Neutrophil (primary cell): Measurements from ENCODE around the gene ELOB.

ENCODE experiments used
- H3K27ac ChIP-seq: fragments of 200-600 bp; sonication (generic); 2 replicates; pipeline ENCODE4 v1.5.1; 2016; ENCODE audit warnings: mild to moderate bottlenecking, moderate library complexity
- H3K27me3 ChIP-seq: fragments of 200-600 bp; sonication (generic); 2 replicates; pipeline ENCODE4 v1.6.0; 2016; ENCODE audit warnings: mild to moderate bottlenecking
- H3K36me3 ChIP-seq: fragments of 200-600 bp; sonication (generic); 2 replicates; pipeline ENCODE4 v1.5.1; 2017
- H3K4me1 ChIP-seq, 2 experiments: fragments of 200-600 bp in 1 of 2; sonication (generic) in 1 of 2; 1 replicate in 1 of 2; 2 replicates in 1 of 2; pipeline versions ENCODE4 v1.5.1 to v1.6.1; 2013 to 2016; ENCODE audit warnings: low read depth in 1 of 2, low read length in 1 of 2, mild to moderate bottlenecking in 1 of 2, moderate library complexity in 1 of 2; ENCODE audit not compliant: control insufficient read depth in 1 of 2, insufficient read depth in 1 of 2
- H3K4me3 ChIP-seq, 2 experiments: fragments of 200-600 bp in 1 of 2; sonication (generic) in 1 of 2; 1 replicate in 1 of 2; 2 replicates in 1 of 2; pipeline ENCODE4 v1.5.1; 2013 to 2016; ENCODE audit warnings: low read depth in 1 of 2, low read length in 1 of 2, mild to moderate bottlenecking in 1 of 2, moderate library complexity in 1 of 2
- H3K9me3 ChIP-seq: fragments of 200-600 bp; sonication (generic); 2 replicates; pipeline ENCODE4 v1.5.1; 2016
- CTCF ChIP-seq: fragments of 200-600 bp; sonication (generic); IDR thresholded peaks from 2 replicates; pipeline ENCODE4 v1.5.1; 2016; ENCODE audit warnings: antibody characterized with exemption

Gene ELOB

GRCh38 chr16:2806286-2806685, 29.2 kb upstream of the ELOB start:
- Histone ChIP-seq H3K27me3 (peaks cover 40% of the 10 kb centered on the region), H3K9me3 (no peaks in the 10 kb centered on the region), H3K27ac (no peak overlapping the region), H3K4me3 (no peak overlapping the region), H3K36me3 (no peaks in the 10 kb centered on the region), H3K4me1 (no peaks in the 10 kb centered on the region)
- TF ChIP-seq CTCF: no peak

GRCh38 chr16:2804728-2805127, 27.6 kb upstream of the ELOB start:
- H3K9me3 ChIP-seq: no peaks in the 10 kb centered on the region
- no peaks in the 10 kb centered on the region for H3K36me3 ChIP-seq
- H3K27ac ChIP-seq: no peak overlapping the region
- no peak overlapping the region for H3K4me3 ChIP-seq
- H3K4me1 ChIP-seq: no peaks in the 10 kb centered on the region
- TF ChIP-seq CTCF: no peak
- peaks cover 28% of the 10 kb centered on the region for H3K27me3 ChIP-seq

GRCh38 chr16:2803545-2804195, 26.6 kb upstream of the ELOB start:
- H3K36me3 ChIP-seq: no peaks in the 10 kb centered on the region
- H3K9me3 ChIP-seq: no peaks in the 10 kb centered on the region
- H3K4me3 ChIP-seq: no peak overlapping the region
- TF ChIP-seq CTCF: no peak
- H3K27me3 ChIP-seq: peaks cover 29% of the 10 kb centered on the region
- H3K4me1 ChIP-seq: no peaks in the 10 kb centered on the region
- H3K27ac ChIP-seq: no peak overlapping the region

- Histone ChIP-seq H3K4me1 (peaks cover 5 to 8% of the 10 kb centered on the region in 2 experiments), H3K36me3 (no peaks in the 10 kb centered on the region), H3K27ac (no peak overlapping the region), H3K4me3 (no peak overlapping the region), H3K9me3 (no peaks in the 10 kb centered on the region), H3K27me3 (peaks cover 16% of the 10 kb centered on the region)
- TF ChIP-seq CTCF: no peak
These were observed 22.8 kb upstream of the ELOB start for GRCh38 chr16:2799859-2800226.

- Histone ChIP-seq H3K27me3 (peaks cover 14% of the 10 kb centered on the region), H3K9me3 (no peaks in the 10 kb centered on the region), H3K27ac (no peak overlapping the region), H3K4me3 (no peak overlapping the region), H3K36me3 (no peaks in the 10 kb centered on the region), H3K4me1 (peaks cover 10 to 13% of the 10 kb centered on the region in 2 experiments)
- no peak for TF ChIP-seq CTCF
These were observed 22.3 kb upstream of the ELOB start for GRCh38 chr16:2799205-2799858.
